GM19099 (cell line): ENCODE measurements around the gene OTULIN.

Experiments
- POLR2A ChIP-seq: IDR thresholded peaks from 3 replicates; pipeline ENCODE4 v1.6.1; 2011; ENCODE audit warnings: low read depth; ENCODE audit not compliant: insufficient read length; ENCODE audit errors: extremely low read depth

OTULIN gene

GRCh38 chr5:14678773-14679334, 14.3 kb downstream of the OTULIN start:
- no peak for TF ChIP-seq POLR2A

- TF ChIP-seq POLR2A = no peak
Observed at GRCh38 chr5:14679595-14679994, 15.1 kb downstream of the OTULIN start.

GRCh38 chr5:14681236-14681752, 16.8 kb downstream of the OTULIN start:
- TF ChIP-seq POLR2A = no peak

GRCh38 chr5:14683906-14684455, 19.5 kb downstream of the OTULIN start:
- no peak for TF ChIP-seq POLR2A

GRCh38 chr5:14684757-14685156, 20.2 kb downstream of the OTULIN start:
- TF ChIP-seq POLR2A = no peak

GRCh38 chr5:14685757-14686156, 21.2 kb downstream of the OTULIN start:
- TF ChIP-seq POLR2A = no peak

- no peak for TF ChIP-seq POLR2A
Observed at GRCh38 chr5:14686517-14686916, 22.0 kb downstream of the OTULIN start.

GRCh38 chr5:14687023-14687665, 22.6 kb downstream of the OTULIN start:
- no peak for TF ChIP-seq POLR2A

GRCh38 chr5:14693070-14693469, 28.6 kb downstream of the OTULIN start:
- TF ChIP-seq POLR2A = no peak

GRCh38 chr5:14695152-14695551, 30.6 kb downstream of the OTULIN start:
- TF ChIP-seq POLR2A = no peak

GRCh38 chr5:14696057-14696456, 31.5 kb downstream of the OTULIN start:
- no peak for TF ChIP-seq POLR2A

- TF ChIP-seq POLR2A = no peak
Observed at GRCh38 chr5:14696851-14697250, 32.3 kb downstream of the OTULIN start.

GRCh38 chr5:14698495-14698894, 34.0 kb downstream of the OTULIN start:
- TF ChIP-seq POLR2A = no peak

- no peak for TF ChIP-seq POLR2A
Observed at GRCh38 chr5:14699159-14699558, 34.6 kb downstream of the OTULIN start.

GRCh38 chr5:14699807-14700400, 35.4 kb downstream of the OTULIN start:
- TF ChIP-seq POLR2A = no peak
